OCI-LY7 (cell line): Measurements from ENCODE around the gene UBE2Q1. TPM values are rescaled to one million over a fixed set of nuclear protein-coding genes. Genes with fewer than 3 reads are reported as not detected.

Source experiments
- BruUV-seq: library from RNA; stranded (reverse); fragments of 400-500 nt; replicated peaks from 2 replicates; lab custom pipeline; 2021; lab: Mats Ljungman, UMichigan
- CTCF ChIA-PET: fragments of 300-600 bp; sonication (Branson Sonifier 250); formaldehyde crosslinking; loops from one replicate; lab custom pipeline; 2022; ENCODE audit warnings: antibody characterized with exemption; ENCODE audit not compliant: unreplicated experiment; lab: Charles Lee
- POLR2A ChIA-PET: fragments of 300-600 bp; sonication (Branson Sonifier 250); formaldehyde crosslinking; loops from one replicate; lab custom pipeline; 2022; ENCODE audit warnings: antibody characterized with exemption; lab: Charles Lee
- DNase-seq: peaks from one replicate; pipeline ENCODE4 v3.0.0-alpha.2; 2015; ENCODE audit warnings: low spot score
- H2AFZ ChIP-seq: fragments of 200-600 bp; sonication (generic), shearing (Covaris generic); 2 replicates; pipeline ENCODE4 v1.6.1; 2014; ENCODE audit warnings: mild to moderate bottlenecking, antibody characterized with exemption, low read length, moderate library complexity
- H3K27ac ChIP-seq: fragments of 200-600 bp; sonication (generic); 2 replicates; pipeline ENCODE4 v1.5.1; 2014; ENCODE audit warnings: mixed run types, low read depth, mild to moderate bottlenecking, moderate library complexity, low read length, inconsistent platforms; ENCODE audit not compliant: poor library complexity, severe bottlenecking
- H3K36me3 ChIP-seq: fragments of 200-600 bp; sonication (generic); 2 replicates; pipeline ENCODE4 v1.6.1; 2014; ENCODE audit warnings: mild to moderate bottlenecking, antibody characterized with exemption, low read length, moderate library complexity, mixed read lengths; ENCODE audit not compliant: insufficient read depth
- H3K4me1 ChIP-seq: fragments of 200-600 bp; sonication (generic); 2 replicates; pipeline ENCODE4 v1.5.1; 2014; ENCODE audit warnings: mild to moderate bottlenecking, low read length; ENCODE audit not compliant: insufficient read depth, poor library complexity, severe bottlenecking
- H3K4me2 ChIP-seq: fragments of 200-600 bp; sonication (generic); 2 replicates; pipeline ENCODE4 v1.6.1; 2014; ENCODE audit warnings: mild to moderate bottlenecking, low read length
- H3K4me3 ChIP-seq: fragments of 200-600 bp; sonication (generic); 2 replicates; pipeline ENCODE4 v1.5.1; 2014; ENCODE audit warnings: mild to moderate bottlenecking, low read depth, low read length; ENCODE audit not compliant: poor library complexity, severe bottlenecking
- H3K79me2 ChIP-seq: fragments of 200-600 bp; sonication (generic); 2 replicates; pipeline ENCODE4 v1.6.1; 2016; ENCODE audit warnings: low read depth, mild to moderate bottlenecking, low read length, moderate library complexity, mixed read lengths; ENCODE audit not compliant: insufficient read depth
- H3K9me2 ChIP-seq: fragments of 200-600 bp; sonication (generic); 2 replicates; pipeline ENCODE4 v1.6.1; 2016; ENCODE audit warnings: mild to moderate bottlenecking, low read length, mixed read lengths; ENCODE audit not compliant: insufficient read depth
- H3K9me3 ChIP-seq: fragments of 200-600 bp; sonication (generic); 2 replicates; pipeline ENCODE4 v1.6.1; 2014; ENCODE audit warnings: mild to moderate bottlenecking, mixed run types, low read length, mixed read lengths
- H4K20me1 ChIP-seq: fragments of 200-600 bp; sonication (generic); 2 replicates; pipeline ENCODE4 v1.6.1; 2014; ENCODE audit warnings: mild to moderate bottlenecking, antibody characterized with exemption, low read length, moderate library complexity, mixed read lengths; ENCODE audit not compliant: insufficient read depth
- CTCF ChIP-seq: fragments of 200-600 bp; sonication (generic); conservative IDR thresholded peaks from 2 replicates; pipeline ENCODE4 v1.5.1; 2014; ENCODE audit warnings: mild to moderate bottlenecking, antibody characterized with exemption, low read length, moderate library complexity, mixed read lengths
- EZH2phosphoT487 ChIP-seq: fragments of 200-600 bp; sonication (generic); IDR thresholded peaks from 2 replicates; pipeline ENCODE4 v1.6.1; 2018; ENCODE audit warnings: low read depth, borderline replicate concordance, mild to moderate bottlenecking, mixed run types, antibody characterized with exemption, low read length, moderate library complexity, mixed read lengths
- intact Hi-C: fragments of 100-400 bp; cut with micrococcal nuclease; formaldehyde crosslinking; loops from one replicate; pipeline ENCODE4 v1.10.0; 2022; ENCODE audit not compliant: unreplicated experiment
- total RNA-seq, 2 experiments: library from RNA; depleted of rRNA in 1 of 2; stranded (reverse); fragments of >200 nt in 1 of 2; shearing (Covaris generic) in 1 of 2; gene quantifications; 2 replicates each; pipeline ENCODE4 v1.2.3, GENCODE V29; 2014 to 2022

Gene UBE2Q1
- total RNA-seq, 2 experiments from 2014 or later, result 34.6 to 84.5 TPM

DNA sequence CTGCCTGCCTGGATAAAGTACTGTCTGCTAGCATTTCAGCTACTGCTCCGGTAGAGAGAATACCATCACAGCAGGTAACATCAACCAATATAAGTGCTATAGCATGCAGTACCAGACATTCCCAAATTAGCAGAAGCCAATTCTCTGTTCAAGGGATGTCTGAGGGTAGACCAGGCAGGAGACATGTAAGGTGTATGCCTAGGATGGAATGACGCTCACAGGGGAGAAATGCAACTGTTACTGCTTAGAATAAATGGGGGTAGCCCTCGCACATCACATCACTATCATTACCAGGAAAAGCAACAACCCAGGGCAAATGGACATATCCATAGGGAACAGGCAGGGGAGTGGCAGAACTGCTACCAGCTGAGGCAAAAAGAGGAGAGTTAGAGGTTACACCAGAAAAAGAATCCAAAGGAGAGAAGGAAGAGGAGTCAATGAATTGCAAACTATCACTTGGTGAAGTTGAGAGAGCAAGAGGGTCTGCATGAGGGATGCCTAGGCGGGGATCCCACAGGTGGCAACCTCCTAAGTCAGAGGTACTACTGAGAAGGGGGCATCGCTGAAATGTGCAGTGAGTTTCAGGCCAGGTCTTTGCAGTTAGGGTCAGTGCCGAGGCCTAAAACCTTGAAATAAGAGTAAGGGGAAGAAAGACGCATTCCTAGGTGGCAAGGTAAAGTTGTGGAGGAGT, 1.1 kb downstream of the UBE2Q1 start:
- Histone ChIP-seq H3K4me2 (peak overlapping the region; percentile 96), H3K9me3 (no peaks in the 10 kb centered on the region), H3K36me3 (peaks cover 42% of the 10 kb centered on the region), H3K9me2 (no peaks in the 10 kb centered on the region), H3K4me1 (peaks cover 22% of the 10 kb centered on the region), H3K4me3 (peak overlapping the region; percentile 96), H3K79me2 (peaks cover 27% of the 10 kb centered on the region), H3K27ac (peak overlapping the region; percentile 49), H4K20me1 (peaks cover 15% of the 10 kb centered on the region; the same call in 1 of the 2 replicates), H2AFZ (no peak overlapping the region)
- intact Hi-C loops, result loop anchor here (5.0 kb wide), 1 partner anchor 305 kb away; no protein-coding TSS in a partner anchor
- TF ChIP-seq EZH2phosphoT487 (no peak), CTCF (no peak)
- peak; percentile 29 for DNase-seq
- ChIA-PET POLR2A (interaction anchor here (0.5 kb wide), 1 partner anchor 224 kb away, joined by 3 read pairs; no protein-coding TSS in a partner anchor), CTCF (no interaction called here)
- BruUV-seq, result no TSS peak

GRCh38 chr1:154556422-154556821, 2.0 kb downstream of the UBE2Q1 start:
- H3K4me2 ChIP-seq, result peak overlapping the region; percentile 96
- no peak for TF ChIP-seq EZH2phosphoT487
- TF ChIP-seq CTCF, result no peak
- H3K9me2 ChIP-seq, result no peaks in the 10 kb centered on the region
- H3K9me3 ChIP-seq, result no peaks in the 10 kb centered on the region
- intact Hi-C loops, result loop anchor here (5.0 kb wide), 1 partner anchor 306 kb away; no protein-coding TSS in a partner anchor
- ChIA-PET CTCF (no interaction called here), POLR2A (interaction anchor here (0.8 kb wide), 1 partner anchor 11 kb away, joined by 6 read pairs; no protein-coding TSS in a partner anchor)
- no TSS peak for BruUV-seq
- no peak overlapping the region for H3K27ac ChIP-seq
- H3K4me1 ChIP-seq, result peaks cover 22% of the 10 kb centered on the region
- H2AFZ ChIP-seq, result no peak overlapping the region
- peaks cover 52% of the 10 kb centered on the region for H3K36me3 ChIP-seq
- peaks cover 27% of the 10 kb centered on the region for H3K79me2 ChIP-seq
- no peak for DNase-seq
- peaks cover 15% of the 10 kb centered on the region; the same call in 1 of the 2 replicates for H4K20me1 ChIP-seq
- H3K4me3 ChIP-seq, result peak overlapping the region; percentile 96
